GM21447 (cell line): Measurements from ENCODE around the gene DNAAF5.
"Not testable (repeated sequence)": the region's sequence is repeated elsewhere in the genome, so short reads cannot be mapped to it uniquely, and the experiment has no call there.

Source experiments
- ATAC-seq: cut with Tn5 transposase; IDR thresholded peaks from one replicate; pipeline ENCODE4 v1.9.1; 2021; ENCODE audit not compliant: unreplicated experiment

The DNAAF5 gene

DNA sequence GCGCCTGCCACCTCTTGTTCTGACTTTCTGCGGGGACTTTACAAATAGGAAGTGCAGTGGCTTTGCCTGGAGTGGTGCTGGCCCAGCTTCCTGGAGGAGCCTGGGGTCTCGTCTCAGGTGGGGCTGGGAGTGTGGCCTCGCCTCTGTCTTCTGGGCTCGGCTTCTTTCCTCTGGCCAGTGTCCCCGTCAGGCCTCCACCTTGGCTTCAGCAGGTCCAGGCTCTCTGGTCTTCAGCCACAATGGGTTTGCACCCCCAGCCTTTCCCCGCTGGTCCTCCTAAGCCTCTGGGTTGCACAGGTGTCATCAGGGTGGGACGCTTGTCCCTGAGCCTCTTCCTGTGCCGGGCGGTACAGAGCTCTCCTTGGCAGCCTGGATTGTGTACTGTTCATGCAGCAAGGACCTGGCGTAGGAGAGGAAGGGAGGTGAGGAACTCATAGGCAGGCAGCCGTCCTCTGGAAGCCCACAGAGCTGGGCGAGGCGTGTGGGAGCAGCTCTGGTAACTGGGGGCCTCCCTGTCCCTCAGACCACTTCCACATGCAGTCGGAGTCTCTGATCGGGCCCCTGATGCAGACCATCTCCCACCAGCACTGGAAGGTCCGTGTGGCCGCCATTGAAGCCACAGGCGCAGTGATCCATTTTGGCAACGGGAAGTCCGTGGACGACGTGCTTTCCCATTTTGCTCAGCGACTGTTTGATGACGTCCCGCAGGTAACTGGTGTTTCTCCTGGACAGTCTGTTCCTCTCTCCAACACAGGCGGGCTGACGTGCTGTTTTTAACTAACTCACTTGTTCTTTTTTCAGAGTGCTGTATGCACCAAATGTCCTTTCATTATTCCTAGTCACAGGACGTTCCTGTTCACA is 2.9 kb downstream of the DNAAF5 start:
- ATAC-seq = no peak

DNA sequence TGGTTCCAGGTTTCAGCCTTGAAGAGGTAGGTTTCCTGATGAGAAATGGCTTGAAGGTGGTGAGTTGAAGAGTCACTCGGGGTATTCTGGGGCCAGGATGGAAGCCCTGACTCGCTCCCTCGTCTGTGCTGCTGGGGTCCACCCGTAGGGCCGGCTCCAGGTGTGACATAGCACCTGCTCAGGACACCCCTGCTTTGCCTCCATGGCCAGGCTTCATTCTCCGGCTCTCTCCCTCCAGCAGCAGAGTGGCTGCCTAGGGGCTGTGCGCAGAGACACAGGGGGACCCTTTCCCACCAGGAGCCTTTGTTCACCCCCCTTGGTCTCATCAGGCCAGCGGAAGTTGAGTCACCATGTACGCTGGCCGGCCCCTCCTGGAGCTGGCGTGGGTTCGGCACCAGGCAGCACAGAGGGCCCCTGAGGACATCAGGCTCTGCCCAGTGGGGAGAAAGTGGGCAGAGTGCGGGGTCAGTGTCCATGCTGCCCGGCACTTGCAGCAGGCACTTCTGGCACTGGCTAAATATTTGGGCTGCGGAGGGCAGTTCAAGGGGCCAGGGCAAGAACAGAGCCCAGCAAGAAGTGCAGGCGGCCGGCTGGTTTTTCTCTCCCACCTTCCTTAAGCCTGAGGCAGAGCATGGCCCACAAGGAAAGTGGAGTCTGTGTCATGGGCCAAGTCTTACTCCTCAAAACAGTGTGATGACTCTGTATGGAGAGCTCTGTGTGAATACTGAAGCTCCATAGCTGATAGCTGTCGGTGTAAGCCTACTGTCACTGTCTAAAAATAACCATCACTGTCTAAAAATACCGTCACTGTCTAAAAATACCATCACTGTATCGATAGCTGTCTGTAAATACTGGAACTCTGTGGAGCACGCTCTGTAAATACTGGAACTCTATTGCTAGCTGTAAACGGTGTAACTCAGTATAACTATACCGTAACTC is 4.3 kb downstream of the DNAAF5 start:
- ATAC-seq = no peak

DNA sequence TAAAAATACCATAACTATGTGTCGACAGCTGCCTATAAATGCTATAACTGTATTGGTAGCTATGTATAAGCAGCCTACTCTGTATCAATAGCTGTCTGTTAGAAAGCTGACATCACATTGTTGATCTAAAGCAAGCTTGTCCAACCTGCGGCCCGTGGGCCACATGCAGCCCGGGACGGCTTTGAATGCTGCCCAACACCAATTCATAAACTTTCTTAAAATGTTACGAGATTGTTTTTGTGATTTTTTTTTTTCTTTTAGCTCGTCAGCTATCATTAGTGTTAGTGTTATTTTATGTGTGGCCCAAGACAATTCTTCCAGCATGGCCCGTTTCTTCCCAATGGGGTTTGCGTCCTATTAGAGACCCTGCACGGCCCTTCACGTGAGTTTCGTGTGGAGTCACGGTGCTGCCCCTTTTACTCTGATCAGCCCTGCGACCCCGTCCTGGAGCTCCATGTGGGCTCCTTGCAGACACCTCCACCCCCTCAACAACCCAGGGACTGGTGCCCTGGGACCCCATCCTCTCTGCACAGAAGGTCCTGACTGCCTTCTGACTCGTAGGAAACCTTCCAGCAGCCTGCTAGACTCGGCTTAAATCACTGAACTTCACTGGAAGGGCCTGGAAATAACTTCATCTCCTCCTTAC is 5.1 kb downstream of the DNAAF5 start:
- no peak for ATAC-seq

DNA sequence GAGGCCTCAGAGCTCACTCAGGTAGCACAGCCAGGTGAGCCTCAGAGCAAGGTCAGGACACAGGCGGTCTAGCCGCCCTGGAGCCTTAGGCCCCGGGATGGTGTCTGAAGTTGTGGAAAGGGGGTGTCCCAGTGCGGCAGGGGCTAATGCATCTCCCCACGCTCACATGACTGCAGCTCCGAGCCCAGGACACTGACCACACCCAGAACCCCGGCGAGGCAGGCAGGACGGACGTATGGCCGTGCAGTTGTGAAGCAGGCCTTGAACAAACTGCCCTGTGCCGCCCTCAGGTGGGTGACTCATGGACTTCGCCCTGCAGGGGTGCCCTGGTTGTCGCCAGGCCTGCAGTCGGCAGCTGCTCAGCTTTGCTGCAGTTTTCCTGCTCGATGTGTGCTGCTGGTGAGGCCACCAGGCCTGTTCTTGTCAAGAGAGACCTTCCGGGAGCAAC is 5.6 kb downstream of the DNAAF5 start:
- no peak for ATAC-seq

DNA sequence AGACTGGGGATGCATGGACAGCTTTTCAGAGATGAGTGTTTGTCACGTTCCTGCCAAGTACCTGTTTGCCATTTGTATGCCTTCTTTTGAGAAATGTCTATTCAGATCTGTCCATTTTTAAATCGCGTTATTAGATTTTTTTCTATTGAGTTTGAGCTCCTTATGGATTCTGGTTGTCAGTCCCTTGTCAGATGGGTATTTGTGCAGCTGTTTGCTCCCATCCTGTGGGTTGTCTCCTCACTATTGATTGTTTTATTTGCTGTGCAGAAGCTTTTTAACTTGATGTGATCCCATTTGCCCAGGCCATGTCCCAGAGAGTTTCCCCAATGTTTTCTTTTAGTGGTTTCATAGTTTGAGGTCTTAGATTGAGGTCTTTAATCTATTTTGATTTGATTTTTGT is 6.1 kb downstream of the DNAAF5 start:
- no peak for ATAC-seq

DNA sequence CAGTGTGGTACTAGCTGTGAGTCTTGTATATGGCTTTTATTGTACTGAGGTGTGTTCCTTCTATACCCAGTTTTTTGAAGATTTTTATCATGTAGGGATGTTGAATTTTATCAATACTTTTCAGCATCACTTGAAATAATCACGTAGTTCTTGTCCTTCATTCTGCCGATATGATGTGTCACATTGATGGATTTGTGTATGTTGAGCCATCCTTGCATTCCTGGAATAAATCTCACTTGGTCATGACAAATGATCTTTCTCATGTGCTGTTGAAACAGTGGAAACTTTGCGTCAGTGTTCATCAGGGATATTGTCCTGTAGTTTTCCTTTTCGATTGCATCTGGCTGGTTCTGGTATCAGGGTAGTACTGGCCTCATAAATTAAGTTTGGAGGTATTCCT is 7.7 kb downstream of the DNAAF5 start:
- no peak for ATAC-seq

DNA sequence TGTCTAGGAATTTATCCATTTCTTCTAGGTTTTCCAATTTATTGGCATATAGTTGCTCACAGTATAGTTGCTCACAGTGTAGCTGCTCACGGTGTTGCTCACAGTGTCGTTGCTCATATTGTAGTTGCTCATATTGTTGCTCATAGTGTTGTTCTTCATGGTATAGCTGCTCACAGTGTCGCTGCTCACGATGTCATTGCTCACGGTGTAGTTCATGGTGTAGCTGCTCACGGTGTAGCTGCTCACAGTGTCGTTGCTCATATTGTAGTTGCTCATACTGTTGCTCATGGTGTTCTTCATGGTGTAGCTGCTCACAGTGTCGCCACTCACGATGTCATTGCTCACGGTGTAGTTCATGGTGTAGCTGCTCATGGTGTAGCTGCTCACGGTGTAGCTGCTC is 8.3 kb downstream of the DNAAF5 start:
- no peak for ATAC-seq

DNA sequence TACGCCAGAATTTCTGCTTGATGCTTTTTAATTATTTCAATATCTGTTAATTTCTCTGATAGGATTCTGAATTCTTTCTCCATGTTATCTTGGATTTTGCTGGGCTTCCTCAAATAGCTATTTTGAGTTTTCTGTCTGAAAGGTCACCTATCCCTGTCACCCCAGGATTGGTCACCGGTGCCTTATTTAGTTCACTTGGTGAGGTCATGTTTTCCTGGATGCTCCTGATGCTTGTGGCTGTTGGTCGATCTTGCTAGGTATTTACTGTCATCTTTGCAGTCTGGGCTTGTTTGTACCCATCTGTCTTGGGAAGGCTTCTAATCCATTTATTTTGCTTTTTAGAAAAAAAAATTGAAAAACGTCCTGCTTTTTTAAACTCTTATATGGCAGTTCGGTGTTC is 11.7 kb downstream of the DNAAF5 start:
- no peak for ATAC-seq

DNA sequence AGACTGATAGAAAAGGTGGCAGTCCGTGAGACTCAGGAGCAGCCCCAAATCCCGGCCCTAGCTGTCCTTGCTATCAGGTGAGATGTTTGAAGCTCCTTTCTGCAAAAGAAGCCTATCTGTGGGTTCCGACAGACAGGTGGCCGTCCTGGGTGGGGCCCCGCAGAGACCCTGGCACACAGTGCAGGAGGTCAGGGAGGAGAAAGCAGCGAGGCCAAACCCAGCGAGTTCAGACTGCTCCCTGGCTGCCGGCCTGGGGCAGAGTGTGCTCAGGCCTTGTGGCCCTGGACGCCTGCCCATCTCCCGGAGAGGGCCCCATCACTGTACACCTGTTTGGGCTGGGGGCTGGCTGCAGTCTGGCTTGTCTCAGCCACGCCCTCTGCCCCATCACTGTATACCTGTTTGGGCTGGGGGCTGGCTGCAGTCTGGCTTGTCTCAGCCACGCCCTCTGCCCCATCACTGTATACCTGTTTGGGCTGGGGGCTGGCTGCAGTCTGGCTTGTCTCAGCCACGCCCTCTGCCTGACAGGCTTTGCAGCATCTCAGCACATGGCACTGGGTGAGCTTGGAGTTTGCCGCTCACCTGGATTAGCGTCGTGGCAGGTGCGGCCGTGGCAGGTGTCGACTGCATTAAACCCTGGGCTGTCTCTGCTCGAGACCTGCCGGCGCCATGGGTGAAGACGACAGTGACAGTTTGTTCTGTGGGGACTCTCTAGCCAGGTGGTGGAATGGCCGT is 12.4 kb downstream of the DNAAF5 start:
- no peak for ATAC-seq

DNA sequence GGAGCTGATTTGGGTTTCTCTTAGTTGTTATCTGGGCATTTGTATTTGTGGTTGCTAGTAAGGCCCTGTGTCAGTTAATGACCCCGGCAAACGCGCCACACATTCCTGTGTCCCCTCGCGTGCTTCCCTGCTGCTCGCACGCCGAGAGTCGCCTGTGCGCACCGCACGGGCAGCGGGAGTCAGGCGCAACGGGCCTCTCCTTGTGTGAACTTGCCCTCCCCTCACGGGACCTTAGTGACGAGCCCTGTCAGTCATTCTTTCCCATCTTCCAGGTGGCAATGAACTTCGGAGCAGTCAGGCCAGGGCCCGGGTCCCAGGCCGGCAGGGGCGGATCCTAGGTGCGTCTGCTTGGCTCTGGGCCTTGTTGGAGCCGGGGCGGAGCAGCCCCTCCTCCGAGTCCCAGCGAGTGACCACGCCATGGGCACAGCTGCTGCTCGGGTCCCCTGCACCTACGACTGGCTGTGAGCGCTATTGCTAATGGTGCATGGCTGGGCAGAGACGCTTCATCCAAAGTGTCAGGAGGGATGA is 13.0 kb downstream of the DNAAF5 start:
- no peak for ATAC-seq

DNA sequence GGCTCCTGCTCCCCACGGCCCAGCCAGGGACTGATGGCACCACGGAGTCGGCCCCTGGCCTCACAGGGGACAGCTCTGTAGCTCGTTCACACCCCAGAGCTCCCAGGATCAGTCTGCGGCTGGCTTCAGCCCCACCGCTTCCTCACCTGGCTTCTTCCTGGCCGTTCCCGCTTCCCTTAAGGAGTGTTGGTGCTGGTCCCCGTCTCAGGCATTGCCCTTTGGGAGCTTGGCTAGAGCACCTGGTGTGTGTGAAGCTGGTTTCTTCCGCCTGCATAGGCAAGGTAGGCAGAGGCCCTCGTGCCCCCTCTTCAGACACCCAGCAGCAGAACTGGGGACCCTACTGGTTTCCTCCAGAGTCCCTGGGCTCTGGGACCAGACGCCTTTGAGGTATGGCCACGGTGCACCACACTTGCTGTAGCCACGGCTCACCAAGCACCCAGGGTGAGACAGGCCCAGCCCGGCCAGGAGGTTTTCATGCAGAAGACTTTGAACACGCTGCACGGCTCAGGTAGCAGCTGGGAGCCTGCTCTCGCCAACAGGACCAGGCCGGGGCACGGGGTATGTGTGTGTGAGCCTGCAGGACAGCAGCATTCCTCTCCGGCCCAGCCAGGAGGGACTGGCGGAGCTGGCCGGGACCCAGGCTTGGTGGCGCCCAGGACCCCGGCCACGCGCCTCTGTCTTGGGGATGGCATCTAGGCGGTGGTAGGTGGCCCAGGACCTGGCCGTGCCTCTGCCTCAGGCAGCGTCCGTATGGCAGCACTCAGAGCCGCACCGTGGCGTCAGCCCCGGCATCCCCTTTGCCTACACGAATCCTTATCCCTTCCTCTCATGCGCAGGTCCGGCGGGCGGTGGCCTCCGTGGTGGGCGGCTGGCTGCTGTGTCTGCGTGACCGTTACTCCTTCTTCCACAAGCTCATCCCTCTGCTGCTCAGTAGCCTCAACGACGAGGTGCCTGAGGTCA is 13.8 kb downstream of the DNAAF5 start:
- ATAC-seq = no peak

DNA sequence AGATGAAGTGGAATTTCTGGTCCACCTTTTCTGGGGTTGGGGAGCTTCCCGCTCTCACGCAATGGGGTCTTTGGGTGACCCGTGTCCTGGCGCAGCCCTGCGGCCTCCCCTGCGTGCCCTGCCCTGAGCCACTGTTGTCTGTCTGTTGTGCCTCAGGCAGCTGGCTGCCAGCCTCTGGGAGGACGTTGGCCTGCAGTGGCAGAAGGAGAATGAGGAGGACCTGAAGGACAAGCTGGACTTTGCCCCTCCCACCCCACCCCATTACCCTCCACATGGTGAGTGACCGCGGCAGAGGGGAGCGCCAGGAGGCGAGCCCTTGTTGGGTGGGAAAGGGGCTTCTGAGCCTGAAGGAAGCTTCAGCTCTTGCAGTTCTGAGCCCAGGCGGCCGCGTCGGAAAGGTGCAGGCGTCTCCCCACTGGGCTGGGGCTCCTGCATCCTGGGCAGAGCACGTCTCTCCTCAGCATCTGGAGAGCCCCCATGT is 14.7 kb downstream of the DNAAF5 start:
- no peak for ATAC-seq

DNA sequence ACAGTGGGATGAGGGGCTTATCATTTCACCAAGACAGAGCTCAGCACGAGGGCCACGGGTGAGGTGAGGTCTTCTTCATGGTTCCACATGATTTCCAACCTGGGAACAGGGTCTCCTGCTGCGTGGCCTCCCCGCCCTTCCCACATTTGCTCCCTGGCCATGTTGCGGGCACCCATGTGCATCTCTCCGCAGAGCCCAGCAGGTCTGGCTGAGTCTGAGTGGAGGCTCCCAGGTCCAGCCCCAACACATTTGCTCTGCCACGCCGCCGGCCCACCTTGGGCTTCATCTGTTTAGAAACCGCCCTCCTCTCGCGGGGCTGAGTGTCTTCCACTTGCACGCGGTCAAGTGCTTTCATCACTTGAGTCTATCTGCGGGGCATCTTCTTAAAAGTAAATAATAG is 15.4 kb downstream of the DNAAF5 start:
- no peak for ATAC-seq

DNA sequence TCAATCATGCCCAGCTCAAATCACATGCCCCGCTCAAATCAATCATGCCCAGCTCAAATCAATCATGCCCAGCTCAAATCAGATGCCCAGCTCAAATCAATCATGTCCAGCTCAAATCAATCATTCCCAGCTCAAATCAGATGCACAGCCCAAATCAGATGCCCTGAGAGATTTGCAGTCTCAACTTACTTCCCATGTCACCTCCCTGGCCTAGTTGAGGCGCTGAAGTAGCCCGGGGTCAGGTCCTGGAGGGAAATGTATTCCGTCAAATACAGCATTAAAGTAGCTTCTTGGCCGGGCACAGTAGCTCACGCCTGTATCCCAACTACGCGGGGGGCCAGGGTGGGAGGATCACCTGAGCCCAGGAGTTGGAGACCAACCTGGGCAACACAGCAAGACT is 16.3 kb downstream of the DNAAF5 start:
- ATAC-seq = no peak

DNA sequence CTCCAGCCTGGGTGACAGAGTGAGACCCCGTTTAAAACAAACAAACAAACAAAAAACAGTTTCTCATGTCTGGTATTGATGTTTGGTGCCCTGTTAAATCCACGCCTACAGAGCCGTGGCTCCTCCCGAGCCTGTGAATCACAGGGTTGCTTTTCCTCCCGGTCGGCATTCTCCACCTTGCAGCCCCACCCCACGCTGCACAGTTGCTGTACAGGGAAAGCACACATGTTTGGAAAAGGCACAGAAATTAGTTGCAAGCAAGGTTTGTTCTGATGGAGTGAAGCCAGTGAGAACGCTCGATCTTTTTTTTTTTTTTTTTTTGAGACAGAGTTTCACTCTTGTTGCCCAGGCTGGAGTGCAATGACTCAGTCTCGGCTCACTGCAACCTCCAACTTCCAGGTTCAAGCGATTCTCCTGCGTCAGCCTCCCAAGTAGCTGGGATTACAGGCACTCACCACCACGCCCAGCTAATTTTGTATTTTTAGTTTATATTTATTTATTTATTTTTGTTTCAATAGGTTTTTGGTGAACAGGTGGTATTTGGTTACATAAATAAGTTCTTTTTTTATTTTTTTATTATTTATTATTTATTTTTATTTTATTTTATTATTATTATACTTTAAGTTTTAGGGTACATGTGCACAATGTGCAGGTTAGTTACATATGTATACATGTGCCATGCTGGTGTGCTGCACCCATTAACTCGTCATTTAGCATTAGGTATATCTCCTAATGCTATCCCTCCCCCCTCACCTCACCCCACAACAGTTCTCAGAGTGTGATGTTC is 17.0 kb downstream of the DNAAF5 start:
- ATAC-seq = not testable (repeated sequence)

DNA sequence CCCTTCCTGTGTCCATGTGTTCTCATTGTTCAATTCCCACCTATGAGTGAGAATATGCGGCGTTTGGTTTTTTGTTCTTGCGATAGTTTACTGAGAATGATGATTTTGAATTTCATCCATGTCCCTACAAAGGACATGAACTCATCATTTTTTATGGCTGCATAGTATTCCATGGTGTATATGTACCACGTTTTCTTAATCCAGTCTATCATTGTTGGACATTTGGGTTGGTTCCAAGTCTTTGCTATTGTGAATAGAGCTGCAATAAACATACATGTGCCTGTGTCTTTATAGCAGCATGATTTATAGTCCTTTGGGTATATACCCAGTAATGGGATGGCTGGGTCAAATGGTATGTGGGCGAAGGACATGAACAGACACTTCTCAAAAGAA is 17.6 kb downstream of the DNAAF5 start:
- not testable (repeated sequence) for ATAC-seq

DNA sequence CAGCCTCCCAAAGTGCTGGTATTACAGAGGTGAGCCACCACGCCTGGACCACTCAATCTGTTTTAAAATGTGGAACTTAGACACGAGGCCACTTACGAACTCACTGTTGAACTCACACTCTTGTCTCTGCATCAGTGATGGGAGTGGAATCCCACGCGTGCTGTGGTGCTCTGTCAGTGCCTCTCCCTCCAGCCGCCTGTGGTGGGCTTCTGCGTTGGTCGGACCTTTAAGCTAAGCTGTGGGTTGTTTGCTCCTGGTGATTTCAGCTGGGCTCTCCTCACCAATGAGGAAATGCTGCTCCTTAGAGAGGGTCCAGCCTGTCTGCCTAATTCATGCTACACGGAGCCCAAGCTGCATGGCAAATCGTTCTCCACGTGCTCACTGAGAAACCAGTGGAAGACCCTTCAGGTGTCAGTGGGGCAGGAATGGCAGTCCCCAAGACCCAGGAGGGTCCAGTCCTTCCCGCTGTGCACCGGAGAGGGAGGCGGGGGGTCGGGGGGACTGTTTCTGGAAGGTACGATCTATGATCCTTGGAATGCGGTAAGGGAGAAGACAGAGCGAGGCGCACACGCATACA is 18.4 kb downstream of the DNAAF5 start:
- no peak for ATAC-seq
